Stomach (tissue), 9 donors: Measurements from ENCODE around the gene MRPL21. TPM values are rescaled to one million over a fixed set of nuclear protein-coding genes. Genes with fewer than 3 reads are reported as not detected.

Experiments used
- DNase-seq, 2 donors: peaks; one replicate each; pipeline versions ENCODE4 v3.0.0 to v3.0.0-alpha.2; 2013 to 2019
- H3K27ac ChIP-seq, 5 donors: fragments of 200-600 bp in 4 of 5; sonication (generic) in 4 of 5; one replicate each; pipeline ENCODE4 v1.5.1; 2013 to 2019; ENCODE audit warnings: mild to moderate bottlenecking in 1 of 5, moderate library complexity in 1 of 5
- H3K27me3 ChIP-seq, 3 donors: fragments of 200-600 bp; sonication (generic); one replicate each; pipeline ENCODE4 v1.5.1; 2017 to 2019; ENCODE audit warnings: mixed run types in 1 of 3
- H3K36me3 ChIP-seq, 4 donors: fragments of 200-600 bp; sonication (generic); 1 replicate in 3 of 4; 2 replicates in 1 of 4; pipeline ENCODE4 v1.5.1; 2016 to 2019
- H3K4me1 ChIP-seq, 4 donors: fragments of 200-600 bp; sonication (generic); one replicate each; pipeline ENCODE4 v1.5.1; 2016 to 2019
- H3K4me3 ChIP-seq, 4 donors: fragments of 200-600 bp; sonication (generic) in 3 of 4; one replicate each; pipeline ENCODE4 v1.5.1; 2016 to 2019; ENCODE audit warnings: mild to moderate bottlenecking in 1 of 4
- H3K9me3 ChIP-seq, 4 donors: fragments of 200-600 bp; sonication (generic); one replicate each; pipeline ENCODE4 v1.5.1; 2016 to 2019
- CTCF ChIP-seq, 7 experiments: fragments of 450-650 bp in 4 of 7; fragments of 200-600 bp in 3 of 7; sonication (generic) in 3 of 7; IDR thresholded peaks; one replicate each; pipeline ENCODE4 v1.5.1; 2016 to 2019; ENCODE audit warnings: antibody characterized with exemption in 7 of 7, control low read depth in 2 of 7, mild to moderate bottlenecking in 1 of 7
- EP300 ChIP-seq: sonication (generic); formaldehyde crosslinking; IDR thresholded peaks from one replicate; pipeline ENCODE4 v1.6.1; 2017; ENCODE audit warnings: antibody characterized with exemption
- POLR2A ChIP-seq, 4 donors: fragments of 450-650 bp; IDR thresholded peaks; one replicate each; pipeline ENCODE4 v1.6.1; 2016; ENCODE audit warnings: antibody characterized with exemption in 4 of 4, control low read depth in 2 of 4, mild to moderate bottlenecking in 1 of 4, moderate library complexity in 1 of 4
- POLR2AphosphoS5 ChIP-seq, 3 donors: sonication (generic); formaldehyde crosslinking; IDR thresholded peaks; one replicate each; pipeline ENCODE4 v1.6.1; 2016; ENCODE audit warnings: antibody characterized with exemption in 3 of 3
- WGBS, 5 donors: extraction: QIAGEN DNeasy Blood & Tissue Kit in 3 of 5; methylation state at CpG; one replicate each; pipeline versions ENCODE4 v1.1.5 to v1.1.7; 2013 to 2018; 5-methylcytosine and 5-hydroxymethylcytosine counted together
- intact Hi-C: fragments of 100-400 bp; cut with DNase I; formaldehyde crosslinking; loops from one replicate; pipeline ENCODE4 v1.15.1; 2023; ENCODE audit warnings: low total_unique reads
- polyA plus RNA-seq, 3 donors: library from polyadenylated mRNA; stranded (reverse); fragments of 200-250 nt; gene quantifications; one replicate each; pipeline ENCODE4 v1.2.3, GENCODE V29; 2013
- total RNA-seq, 5 donors: library from RNA; depleted of rRNA; stranded (reverse); fragments of >200 nt; gene quantifications; one replicate each; pipeline versions ENCODE4 v1.1.0 to v1.2.3, GENCODE V29; 2014 to 2016
- donor health status: healthy with polysubstance abuse.
- donor health status: Bipolar disorder and iron deficiency.
- donor health status: healthy.

Gene MRPL21
- total and polyA plus RNA-seq, 8 donors, result 30.6 to 185 (median 92.6) TPM

- Histone ChIP-seq H3K4me3 (no peak overlapping the region), H3K9me3 (peaks cover 10 to 27% (median 18%) of the 10 kb centered on the region in 4 donors), H3K27ac (peak overlapping the region in 4 of 5 donors; percentile 41 to 80 (median 58)), H3K4me1 (peaks cover 0 to 28% (median 13%) of the 10 kb centered on the region in 4 donors), H3K27me3 (no peaks in the 10 kb centered on the region), H3K36me3 (peaks cover 43 to 98% (median 97%) of the 10 kb centered on the region in 4 donors)
- TF ChIP-seq POLR2AphosphoS5 (IDR thresholded peaks at IDR 0.05), result no peak
- TF ChIP-seq POLR2A (IDR thresholded peaks at IDR 0.05), result no peak
- no peak for TF ChIP-seq EP300
- TF ChIP-seq CTCF (IDR thresholded peaks at IDR 0.05), result no peak
- DNase-seq, result peak; percentile 43 to 70
- 57 to 82% (median 77%) methylated on average over 11 to 12 of the region's 12 CpGs for WGBS, 5 donors
- intact Hi-C loops, result no loop called here
Measured at GRCh38 chr11:68927280-68928135, 23.9 kb upstream of the MRPL21 start.

- H3K27ac ChIP-seq, result peak overlapping the region in 1 of 5 donors; percentile 80
- TF ChIP-seq POLR2A (IDR thresholded peaks at IDR 0.05), result no peak
- no peak for TF ChIP-seq POLR2AphosphoS5 (IDR thresholded peaks at IDR 0.05)
- no peak for TF ChIP-seq EP300
- TF ChIP-seq CTCF (IDR thresholded peaks at IDR 0.05), result no peak
Measured at GRCh38 chr11:68925611-68926010, 22.0 kb upstream of the MRPL21 start.

GRCh38 chr11:68924073-68924925 lies 20.7 kb upstream of the MRPL21 start:
- H3K4me3 ChIP-seq, result no peak overlapping the region
- H3K36me3 ChIP-seq, result peaks cover 37 to 100% (median 98%) of the 10 kb centered on the region in 4 donors
- no peak for DNase-seq
- peaks cover 0 to 26% (median 9%) of the 10 kb centered on the region in 4 donors for H3K4me1 ChIP-seq
- 77 to 94% (median 90%) methylated on average over 10 of the region's 10 CpGs for WGBS, 5 donors
- peaks cover 10 to 27% (median 18%) of the 10 kb centered on the region in 4 donors for H3K9me3 ChIP-seq
- intact Hi-C loops, result no loop called here
- H3K27ac ChIP-seq, result peak overlapping the region in 3 of 5 donors; percentile 13 to 80 (median 34)
- TF ChIP-seq EP300 (no peak), POLR2AphosphoS5 (IDR thresholded peaks at IDR 0.05) (no peak), POLR2A (IDR thresholded peaks at IDR 0.05) (no peak), CTCF (IDR thresholded peaks at IDR 0.05) (no peak)
- no peaks in the 10 kb centered on the region for H3K27me3 ChIP-seq

More at GRCh38 chr11:68925611-68926010, 22.0 kb upstream of the MRPL21 start:
- Histone ChIP-seq H3K27me3 (no peaks in the 10 kb centered on the region), H3K4me1 (peaks cover 0 to 27% (median 10%) of the 10 kb centered on the region in 4 donors), H3K36me3 (peaks cover 41 to 100% (median 98%) of the 10 kb centered on the region in 4 donors), H3K4me3 (no peak overlapping the region), H3K9me3 (peaks cover 10 to 27% (median 18%) of the 10 kb centered on the region in 4 donors)
- DNase-seq, result no peak
- 83 to 98% (median 95%) methylated on average over 3 of the region's 3 CpGs for WGBS, 5 donors
- intact Hi-C loops, result no loop called here

GRCh38 chr11:68923614-68924013 lies 20.0 kb upstream of the MRPL21 start:
- Histone ChIP-seq H3K36me3 (peaks cover 37 to 100% (median 98%) of the 10 kb centered on the region in 4 donors), H3K4me1 (peaks cover 0 to 19% (median 6%) of the 10 kb centered on the region in 4 donors), H3K4me3 (no peak overlapping the region), H3K27me3 (no peaks in the 10 kb centered on the region), H3K27ac (peak overlapping the region in 2 of 5 donors; percentile 34 to 80), H3K9me3 (peaks cover 10 to 27% (median 18%) of the 10 kb centered on the region in 4 donors)
- intact Hi-C loops, result no loop called here
- no peak for DNase-seq
- WGBS, 5 donors, result 76 to 98% (median 86%) methylated on average over 3 of the region's 3 CpGs
- TF ChIP-seq POLR2A (IDR thresholded peaks at IDR 0.05), result no peak
- no peak for TF ChIP-seq EP300
- TF ChIP-seq POLR2AphosphoS5 (IDR thresholded peaks at IDR 0.05), result no peak
- TF ChIP-seq CTCF (IDR thresholded peaks at IDR 0.05), result no peak
